WI38 (cell line): ENCODE data around the gene SGSM2.
A peak's percentile ranks its signal among the peaks of the same experiment; 100 is the strongest.

ENCODE experiments used
- H3K4me3 ChIP-seq: 2 replicates; pipeline ENCODE4 v1.5.1; 2011; ENCODE audit warnings: low read depth, mild to moderate bottlenecking, control low read depth, low read length
- TF ChIP-seq, protein P1 (sequence below): IDR thresholded peaks from 2 replicates; pipeline ENCODE4 v1.5.1; 2012; ENCODE audit warnings: low read depth, mild to moderate bottlenecking, control low read depth, low read length

The SGSM2 gene

DNA sequence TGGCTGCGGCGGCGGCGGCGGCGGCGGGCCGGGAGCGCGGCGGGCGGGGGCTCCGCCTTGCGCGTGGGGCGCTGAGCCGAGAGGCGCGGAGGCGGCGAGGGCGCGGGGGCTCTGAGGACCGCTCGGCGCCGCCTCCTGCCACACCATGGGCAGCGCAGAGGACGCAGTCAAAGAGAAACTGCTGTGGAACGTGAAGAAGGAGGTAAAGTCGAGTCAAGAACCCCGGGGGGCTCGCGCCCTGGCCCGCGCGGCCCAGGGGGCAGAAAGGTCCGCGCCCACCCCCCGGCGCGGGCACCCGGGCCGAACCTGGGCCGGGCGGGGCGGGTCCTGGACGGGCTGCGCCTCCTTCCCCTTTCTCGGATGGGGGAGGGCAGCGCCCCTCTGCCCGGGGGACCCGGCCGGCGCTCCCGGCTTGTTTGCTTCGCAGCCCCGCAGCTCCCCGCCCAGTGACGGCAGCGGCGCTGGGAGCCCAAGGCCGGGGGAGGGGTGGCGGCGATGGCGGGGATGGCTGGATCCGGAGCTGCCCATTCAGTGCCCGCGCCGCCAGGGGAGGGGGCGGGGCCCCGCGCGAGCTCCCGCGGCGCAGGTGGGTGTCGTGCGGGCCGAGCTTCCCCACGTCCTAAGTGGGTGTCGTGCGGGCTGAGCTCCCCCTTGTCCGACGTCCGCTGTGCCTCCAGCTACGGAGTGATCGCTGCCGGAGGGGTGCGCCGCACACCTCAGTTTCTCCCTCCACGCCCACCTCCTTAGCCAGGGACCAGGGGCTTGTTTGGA lies 428 bp downstream of the SGSM2 start:
- H3K4me3 ChIP-seq = peak overlapping the region; percentile 87
- TF ChIP-seq, protein P1, sequence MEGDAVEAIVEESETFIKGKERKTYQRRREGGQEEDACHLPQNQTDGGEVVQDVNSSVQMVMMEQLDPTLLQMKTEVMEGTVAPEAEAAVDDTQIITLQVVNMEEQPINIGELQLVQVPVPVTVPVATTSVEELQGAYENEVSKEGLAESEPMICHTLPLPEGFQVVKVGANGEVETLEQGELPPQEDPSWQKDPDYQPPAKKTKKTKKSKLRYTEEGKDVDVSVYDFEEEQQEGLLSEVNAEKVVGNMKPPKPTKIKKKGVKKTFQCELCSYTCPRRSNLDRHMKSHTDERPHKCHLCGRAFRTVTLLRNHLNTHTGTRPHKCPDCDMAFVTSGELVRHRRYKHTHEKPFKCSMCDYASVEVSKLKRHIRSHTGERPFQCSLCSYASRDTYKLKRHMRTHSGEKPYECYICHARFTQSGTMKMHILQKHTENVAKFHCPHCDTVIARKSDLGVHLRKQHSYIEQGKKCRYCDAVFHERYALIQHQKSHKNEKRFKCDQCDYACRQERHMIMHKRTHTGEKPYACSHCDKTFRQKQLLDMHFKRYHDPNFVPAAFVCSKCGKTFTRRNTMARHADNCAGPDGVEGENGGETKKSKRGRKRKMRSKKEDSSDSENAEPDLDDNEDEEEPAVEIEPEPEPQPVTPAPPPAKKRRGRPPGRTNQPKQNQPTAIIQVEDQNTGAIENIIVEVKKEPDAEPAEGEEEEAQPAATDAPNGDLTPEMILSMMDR = no peak

DNA sequence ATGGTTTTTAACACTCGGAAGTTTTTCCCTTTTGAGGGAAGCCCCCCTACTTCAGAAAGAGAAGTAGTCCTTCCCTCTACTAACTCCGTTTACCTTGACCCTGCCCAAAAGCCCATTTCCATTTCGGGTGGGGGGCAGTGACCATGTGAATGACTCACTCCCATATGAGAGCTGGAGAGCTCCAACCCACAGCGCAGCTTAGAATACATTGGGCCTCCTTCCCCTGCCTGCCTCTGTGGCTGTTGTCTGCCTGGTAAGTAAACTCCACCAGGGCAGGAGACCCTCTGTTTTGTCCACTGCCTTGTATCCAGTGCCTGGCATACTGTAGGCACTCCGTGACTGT lies 985 bp downstream of the SGSM2 start:
- H3K4me3 ChIP-seq = peak overlapping the region; percentile 87

DNA sequence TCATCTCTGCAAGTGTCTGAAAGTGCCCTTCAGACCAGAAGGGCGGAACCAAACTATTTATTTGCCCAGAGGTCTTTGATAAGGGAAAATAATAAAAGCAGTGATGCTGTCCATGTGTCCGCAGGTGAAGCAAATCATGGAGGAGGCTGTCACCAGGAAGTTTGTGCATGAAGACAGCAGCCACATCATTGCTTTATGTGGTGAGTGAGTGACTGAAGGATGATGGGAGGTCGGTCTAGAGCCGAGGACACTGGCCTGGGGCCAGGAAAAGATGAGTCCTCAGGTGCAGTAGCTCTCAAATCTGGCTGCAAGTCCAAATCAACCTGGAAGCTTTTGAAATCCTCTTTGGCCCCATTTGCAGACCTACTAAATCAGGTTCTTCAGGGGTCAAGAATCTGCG lies 6.1 kb downstream of the SGSM2 start:
- no peak overlapping the region for H3K4me3 ChIP-seq
- TF ChIP-seq, protein P1 = no peak

More for the DNA sequence above, 985 bp downstream of the SGSM2 start:
- TF ChIP-seq, protein P1 = no peak

DNA sequence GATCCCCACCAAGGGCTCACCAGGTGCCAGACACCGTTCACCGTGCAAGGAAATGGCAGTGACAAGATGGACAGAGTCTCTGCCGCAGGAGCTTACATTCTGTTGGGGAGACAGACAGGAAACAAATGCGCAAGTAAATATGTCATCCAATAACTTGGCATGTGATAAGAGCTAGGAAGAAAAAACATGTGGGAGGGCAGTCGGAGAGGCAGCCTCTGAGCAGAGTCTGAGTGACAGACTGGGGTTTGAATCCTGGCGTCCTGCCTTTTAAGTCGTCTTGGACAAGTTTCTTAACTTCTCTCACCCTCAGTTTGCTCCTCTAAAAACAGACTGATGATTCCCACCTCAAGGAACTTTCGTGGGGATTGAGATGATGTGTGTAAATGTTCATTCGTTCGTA lies 7.2 kb downstream of the SGSM2 start:
- H3K4me3 ChIP-seq = no peak overlapping the region
- TF ChIP-seq, protein P1 = no peak

DNA sequence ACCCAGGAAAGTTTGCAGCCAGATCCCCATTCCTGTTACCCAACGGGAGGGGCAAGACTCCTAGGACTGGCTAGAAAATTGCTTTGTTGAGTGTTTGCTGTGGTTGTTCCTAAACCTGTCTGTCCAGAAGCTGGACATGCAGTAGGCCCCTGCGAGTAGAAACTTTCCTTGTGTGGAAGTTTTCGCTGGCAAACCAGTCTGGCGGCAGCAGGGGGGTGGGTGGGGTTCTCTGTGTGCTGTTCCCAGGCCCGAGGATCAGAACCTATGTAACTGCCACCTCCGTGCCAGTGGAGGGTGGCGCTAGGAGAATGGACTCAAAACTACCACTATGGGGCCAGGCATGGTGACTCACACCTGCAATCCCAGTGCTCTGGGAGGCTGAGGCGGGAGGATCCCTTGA lies 9.2 kb downstream of the SGSM2 start:
- TF ChIP-seq, protein P1 = no peak
- no peak overlapping the region for H3K4me3 ChIP-seq

DNA sequence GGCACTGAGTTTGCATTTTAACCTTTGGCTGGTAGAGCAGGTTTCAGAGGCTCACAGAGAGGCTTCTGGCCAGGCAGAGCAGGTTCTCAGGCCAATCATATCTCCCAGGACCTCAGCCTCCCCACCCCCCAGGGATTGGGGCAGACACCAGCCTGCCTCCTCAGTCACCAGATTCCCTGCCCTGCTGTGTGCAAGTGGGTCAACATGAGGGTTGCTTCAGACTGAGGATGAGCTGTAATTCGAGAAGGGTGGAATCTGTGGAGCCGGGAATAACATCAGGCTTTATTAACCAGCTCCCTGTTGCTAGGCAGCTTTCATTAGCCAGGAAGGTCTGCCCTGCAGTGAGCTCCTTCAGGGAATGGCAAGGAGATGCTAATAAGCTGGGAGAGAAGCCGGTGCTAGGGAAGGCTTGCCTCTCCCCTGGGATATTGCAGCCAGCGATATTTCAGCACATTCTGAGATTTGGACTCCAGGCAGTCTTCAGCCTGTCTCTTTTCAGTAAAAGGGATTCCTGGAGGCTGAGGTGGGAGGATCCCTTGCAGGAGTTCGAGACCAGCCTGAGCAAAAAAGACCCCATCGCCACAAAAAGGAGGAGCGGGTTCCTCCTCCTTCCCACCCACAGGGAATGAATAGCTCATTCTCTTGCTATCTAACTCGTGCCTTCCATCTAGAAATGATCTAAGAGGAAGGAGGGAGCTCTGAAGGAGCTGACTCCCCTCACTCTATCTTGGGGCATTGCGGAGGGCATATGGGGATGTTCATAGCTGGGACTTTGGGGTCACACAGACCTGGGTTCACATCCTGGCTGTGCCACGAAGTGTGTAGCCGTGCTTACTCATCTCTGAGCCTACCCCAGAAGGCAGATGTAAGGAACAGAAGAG lies 10.7 kb downstream of the SGSM2 start:
- H3K4me3 ChIP-seq = no peak overlapping the region

DNA sequence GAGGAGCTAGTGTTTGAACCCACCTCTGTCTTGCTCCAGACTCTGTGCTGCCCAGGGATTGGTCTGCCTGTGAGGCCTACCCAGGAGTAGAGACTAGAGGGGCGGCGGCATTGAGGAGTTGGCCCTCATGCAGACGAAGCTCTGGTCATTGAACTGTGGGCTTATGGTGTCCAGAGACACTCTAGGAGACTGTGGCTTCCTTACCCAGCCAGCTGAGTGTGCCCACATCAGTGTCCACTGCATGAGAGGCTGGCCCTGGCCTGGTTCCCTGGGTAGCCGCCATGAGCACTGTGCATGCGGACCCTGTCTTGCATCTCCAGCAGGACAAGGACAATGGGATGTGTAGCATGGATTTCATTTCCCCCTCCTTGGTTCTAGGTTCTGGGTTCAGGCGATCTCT lies 14.0 kb downstream of the SGSM2 start:
- TF ChIP-seq, protein P1 = no peak
- H3K4me3 ChIP-seq = no peak overlapping the region

More for the DNA sequence above, 10.7 kb downstream of the SGSM2 start:
- TF ChIP-seq, protein P1 = no peak
